ENCODE measurements around the gene OLFM2. TPM values are rescaled to one million over a fixed set of nuclear protein-coding genes. Genes with fewer than 3 reads are reported as not detected.
A peak's percentile ranks its signal among the peaks of the same experiment; 100 is the strongest.

Gene OLFM2
- total and polyA plus RNA-seq, 2 donors (not counting 1 experiment from before 2014, with no cell fraction given): 0.66 to 11.6 TPM

- Histone ChIP-seq H2AFZ (ENCODE audit: low read length) (no peak overlapping the region), H3K27me3 (ENCODE audit: control insufficient read depth, insufficient read depth, low read length) (no peaks in the 10 kb centered on the region), H3K9ac (ENCODE audit: insufficient read depth, low read length) (no peak overlapping the region), H3K4me3 (replicated peaks in 1 of 4; ENCODE audit: control extremely low read depth in 1 of 4, insufficient read depth in 1 of 4, low read depth in 3 of 4, low read length in 4 of 4) (no peak overlapping the region), H3K79me2 (ENCODE audit: control insufficient read depth, insufficient read depth, low read length) (no peaks in the 10 kb centered on the region), H3K4me2 (ENCODE audit: extremely low read depth, insufficient read depth, low read length) (no peak overlapping the region), H3K4me1 (ENCODE audit: control insufficient read depth, extremely low read depth, insufficient read depth, low read length) (no peaks in the 10 kb centered on the region), H3K27ac (ENCODE audit: insufficient read depth, low read length) (no peak overlapping the region), H3K9me3 (ENCODE audit: control insufficient read depth, insufficient read depth, low read depth, low read length) (no peaks in the 10 kb centered on the region), H3K36me3 (ENCODE audit: control insufficient read depth, insufficient read depth, low read length) (peaks cover 3% of the 10 kb centered on the region), H4K20me1 (ENCODE audit: control insufficient read depth, extremely low read depth, insufficient read depth, low read length) (no peaks in the 10 kb centered on the region)
- TF ChIP-seq EZH2 (IDR thresholded peaks at IDR 0.05; ENCODE audit: low read length, missing control alignments) (no peak), CTCF (conservative IDR thresholded peaks at IDR 0.05 in 1 of 2, IDR thresholded peaks at IDR 0.05 in 1 of 2; ENCODE audit: low read depth in 1 of 2, low read length in 2 of 2) (no peak)
- DNase-seq (ENCODE audit: low read depth in 2 of 2): no peak
Observed at GRCh38 chr19:9968820-9969687, 32.7 kb upstream of the OLFM2 start.

GRCh38 chr19:9967326-9967725 lies 31.0 kb upstream of the OLFM2 start:
- Histone ChIP-seq H3K27me3 (ENCODE audit: control insufficient read depth, insufficient read depth, low read length) (no peaks in the 10 kb centered on the region), H4K20me1 (ENCODE audit: control insufficient read depth, extremely low read depth, insufficient read depth, low read length) (no peaks in the 10 kb centered on the region), H2AFZ (ENCODE audit: low read length) (no peak overlapping the region), H3K27ac (ENCODE audit: insufficient read depth, low read length) (no peak overlapping the region), H3K4me3 (replicated peaks in 1 of 4; ENCODE audit: control extremely low read depth in 1 of 4, insufficient read depth in 1 of 4, low read depth in 3 of 4, low read length in 4 of 4) (no peak overlapping the region), H3K36me3 (ENCODE audit: control insufficient read depth, insufficient read depth, low read length) (peaks cover 2% of the 10 kb centered on the region), H3K79me2 (ENCODE audit: control insufficient read depth, insufficient read depth, low read length) (no peaks in the 10 kb centered on the region), H3K9ac (ENCODE audit: insufficient read depth, low read length) (no peak overlapping the region), H3K4me1 (ENCODE audit: control insufficient read depth, extremely low read depth, insufficient read depth, low read length) (no peaks in the 10 kb centered on the region), H3K9me3 (ENCODE audit: control insufficient read depth, insufficient read depth, low read depth, low read length) (no peaks in the 10 kb centered on the region), H3K4me2 (ENCODE audit: extremely low read depth, insufficient read depth, low read length) (no peak overlapping the region)
- DNase-seq (ENCODE audit: low read depth in 2 of 2): peak in 1 of 2 donors; percentile 28
- TF ChIP-seq CTCF (conservative IDR thresholded peaks at IDR 0.05 in 1 of 2, IDR thresholded peaks at IDR 0.05 in 1 of 2; ENCODE audit: low read depth in 1 of 2, low read length in 2 of 2) (no peak), EZH2 (IDR thresholded peaks at IDR 0.05; ENCODE audit: low read length, missing control alignments) (no peak)

GRCh38 chr19:9966448-9966847 lies 30.1 kb upstream of the OLFM2 start:
- Histone ChIP-seq H3K4me3 (replicated peaks in 1 of 4; ENCODE audit: control extremely low read depth in 1 of 4, insufficient read depth in 1 of 4, low read depth in 3 of 4, low read length in 4 of 4) (no peak overlapping the region), H3K4me2 (ENCODE audit: extremely low read depth, insufficient read depth, low read length) (no peak overlapping the region)

More at GRCh38 chr19:9966448-9966847, 30.1 kb upstream of the OLFM2 start:
- Histone ChIP-seq H4K20me1 (ENCODE audit: control insufficient read depth, extremely low read depth, insufficient read depth, low read length) (no peaks in the 10 kb centered on the region), H3K27me3 (ENCODE audit: control insufficient read depth, insufficient read depth, low read length) (no peaks in the 10 kb centered on the region), H3K27ac (ENCODE audit: insufficient read depth, low read length) (no peak overlapping the region), H3K9me3 (ENCODE audit: control insufficient read depth, insufficient read depth, low read depth, low read length) (no peaks in the 10 kb centered on the region), H3K4me1 (ENCODE audit: control insufficient read depth, extremely low read depth, insufficient read depth, low read length) (no peaks in the 10 kb centered on the region), H3K36me3 (ENCODE audit: control insufficient read depth, insufficient read depth, low read length) (peaks cover 2% of the 10 kb centered on the region), H2AFZ (ENCODE audit: low read length) (no peak overlapping the region), H3K9ac (ENCODE audit: insufficient read depth, low read length) (no peak overlapping the region), H3K79me2 (ENCODE audit: control insufficient read depth, insufficient read depth, low read length) (no peaks in the 10 kb centered on the region)
- no peak for TF ChIP-seq CTCF (conservative IDR thresholded peaks at IDR 0.05 in 1 of 2, IDR thresholded peaks at IDR 0.05 in 1 of 2; ENCODE audit: low read depth in 1 of 2, low read length in 2 of 2)
- TF ChIP-seq EZH2 (IDR thresholded peaks at IDR 0.05; ENCODE audit: low read length, missing control alignments): no peak
- no peak for DNase-seq (ENCODE audit: low read depth in 2 of 2)
